HG03025 (cell line): ENCODE results near the gene FOXE1.

Experiments
- ATAC-seq: cut with Tn5 transposase; IDR thresholded peaks from one replicate; pipeline ENCODE4 v1.9.1; 2021; ENCODE audit warnings: mild to moderate bottlenecking, moderate library complexity; ENCODE audit not compliant: unreplicated experiment, low FRiP score

Gene FOXE1

DNA sequence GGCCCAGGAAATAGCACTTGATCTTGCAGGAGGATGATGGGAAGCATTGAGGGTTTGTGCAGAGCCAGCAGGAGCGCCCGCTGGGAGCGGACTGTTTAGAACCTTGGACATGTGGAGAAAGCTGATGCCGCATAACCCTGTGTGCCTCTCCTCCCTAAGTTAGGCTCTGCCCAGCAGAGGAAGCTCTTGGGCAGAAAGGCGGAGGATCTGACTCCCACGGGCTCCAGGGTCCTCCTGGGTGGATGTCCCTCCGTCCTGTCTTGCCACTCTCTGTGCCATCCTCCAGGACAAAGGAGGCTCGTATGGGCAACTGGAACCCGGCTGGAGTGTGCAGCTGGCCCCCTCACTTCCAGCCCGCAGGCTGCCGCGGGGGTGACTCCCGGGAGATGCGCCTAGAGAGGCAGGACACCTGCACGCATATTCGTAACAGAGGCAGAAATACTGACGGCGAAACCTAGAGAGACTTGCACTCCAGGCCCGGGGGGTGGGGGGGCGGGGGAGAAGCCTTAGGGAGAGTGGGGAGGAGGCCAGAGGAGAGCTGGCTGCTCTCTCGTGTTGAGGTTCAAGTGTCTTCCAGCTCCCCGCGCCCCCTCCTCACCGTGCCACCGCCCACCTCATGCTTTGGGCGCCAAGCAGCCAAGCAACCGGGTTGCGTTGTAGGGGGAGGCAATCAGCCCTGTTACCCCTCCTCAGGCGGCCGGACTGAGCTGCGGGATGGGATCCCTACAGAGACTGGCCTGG lies 5.4 kb upstream of the FOXE1 start:
- ATAC-seq, result no peak

DNA sequence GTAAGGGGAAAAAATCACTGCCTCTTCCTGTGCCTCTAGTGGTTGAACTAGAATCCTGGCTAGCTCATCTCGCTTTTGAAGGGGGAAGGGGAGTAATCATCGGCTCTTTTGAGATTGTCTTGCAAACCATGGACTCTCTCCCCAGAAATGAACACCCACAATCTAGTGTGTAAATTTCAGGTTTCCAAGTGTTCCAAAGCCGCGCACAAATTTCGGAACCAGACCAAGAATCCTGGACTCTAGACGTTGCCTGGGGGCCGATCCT lies 4.9 kb upstream of the FOXE1 start:
- ATAC-seq, result no peak

DNA sequence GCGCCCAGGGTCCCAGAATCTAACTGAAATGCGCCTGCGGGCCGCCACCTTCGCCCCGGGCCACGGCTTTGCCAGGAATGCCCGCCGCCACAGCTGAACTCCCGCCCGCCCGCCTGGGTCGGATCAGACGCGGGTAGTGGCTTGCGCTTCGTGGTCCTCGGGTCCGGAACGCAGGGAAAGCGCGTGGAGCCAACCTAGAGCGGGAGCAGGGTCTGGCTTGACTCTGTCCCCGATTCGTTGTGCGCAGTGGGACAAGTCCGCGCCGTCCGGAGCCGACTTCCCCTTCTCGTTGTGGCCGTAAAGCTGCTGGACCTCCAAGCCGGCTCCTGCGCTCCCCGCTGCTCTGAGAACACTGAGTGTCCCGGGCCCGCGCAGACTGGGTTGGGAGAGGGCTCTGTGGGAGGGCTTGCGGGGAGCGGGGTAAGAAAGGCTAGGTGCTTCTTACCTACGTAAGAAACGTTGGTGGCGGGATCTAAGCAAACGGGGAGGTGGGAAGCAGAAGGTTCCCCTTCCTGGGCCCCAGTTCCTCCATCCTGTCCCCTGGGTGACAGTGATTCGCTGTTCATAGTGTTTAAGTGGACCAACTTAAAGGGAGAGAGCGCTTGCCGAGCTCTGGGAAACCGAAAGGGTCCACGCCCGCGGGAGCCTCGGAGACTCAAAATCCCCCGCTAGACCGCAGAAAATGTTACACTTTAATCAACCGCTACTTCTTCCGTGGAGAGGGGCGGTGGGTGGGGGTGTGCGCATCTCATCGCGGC lies 4.4 kb upstream of the FOXE1 start:
- ATAC-seq, result no peak

DNA sequence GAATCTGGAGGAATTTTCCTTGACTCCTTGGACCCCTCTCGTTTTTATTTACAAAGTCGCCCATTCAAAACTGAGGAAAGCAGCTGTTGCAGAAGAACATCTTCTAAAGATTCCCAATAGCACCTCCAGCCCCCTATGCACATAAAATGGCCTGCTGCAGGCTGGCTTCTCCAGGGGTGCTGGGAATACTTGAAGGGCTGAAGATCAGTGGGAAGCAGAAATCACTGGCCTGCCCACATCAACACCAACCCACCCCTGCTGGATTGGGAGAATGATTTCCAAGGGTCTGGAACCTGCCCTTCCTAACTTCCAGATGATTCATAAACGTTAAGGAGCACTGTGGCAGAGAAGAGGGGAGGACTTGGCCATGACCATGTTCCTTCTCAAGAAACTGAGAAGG lies 3.0 kb upstream of the FOXE1 start:
- ATAC-seq, result no peak

DNA sequence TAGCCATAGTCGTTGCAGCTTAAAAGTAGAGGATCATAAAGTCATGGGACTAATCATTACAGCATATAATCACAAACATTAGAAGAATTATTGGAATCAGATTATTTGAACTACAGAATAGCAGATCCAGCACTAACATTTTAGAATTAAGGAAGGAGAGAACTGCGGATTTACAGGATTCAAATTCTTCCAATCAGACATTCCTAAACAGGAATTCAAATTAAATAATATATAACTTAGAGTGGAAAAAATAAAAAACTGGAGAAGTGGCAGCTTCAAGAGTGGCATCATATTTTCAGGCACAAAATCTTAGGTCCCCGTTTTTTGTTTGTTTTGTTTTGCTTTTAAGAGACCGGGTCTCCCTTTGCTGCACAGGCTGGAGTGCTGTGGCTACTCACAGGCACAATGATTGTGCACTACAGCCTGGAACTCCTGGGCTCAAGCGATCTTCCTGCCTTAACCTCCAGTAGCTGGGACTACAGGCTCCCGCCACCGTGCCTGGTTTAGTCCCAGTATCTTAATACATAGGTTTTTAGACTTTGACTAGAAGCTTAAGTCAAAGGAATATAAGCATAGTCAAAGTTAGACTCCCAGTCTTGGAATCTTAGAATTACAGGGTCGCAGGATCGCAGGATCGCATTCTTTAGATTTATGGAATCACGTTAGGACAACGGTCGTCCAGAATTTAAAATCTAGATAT lies 2.1 kb upstream of the FOXE1 start:
- ATAC-seq, result no peak

DNA sequence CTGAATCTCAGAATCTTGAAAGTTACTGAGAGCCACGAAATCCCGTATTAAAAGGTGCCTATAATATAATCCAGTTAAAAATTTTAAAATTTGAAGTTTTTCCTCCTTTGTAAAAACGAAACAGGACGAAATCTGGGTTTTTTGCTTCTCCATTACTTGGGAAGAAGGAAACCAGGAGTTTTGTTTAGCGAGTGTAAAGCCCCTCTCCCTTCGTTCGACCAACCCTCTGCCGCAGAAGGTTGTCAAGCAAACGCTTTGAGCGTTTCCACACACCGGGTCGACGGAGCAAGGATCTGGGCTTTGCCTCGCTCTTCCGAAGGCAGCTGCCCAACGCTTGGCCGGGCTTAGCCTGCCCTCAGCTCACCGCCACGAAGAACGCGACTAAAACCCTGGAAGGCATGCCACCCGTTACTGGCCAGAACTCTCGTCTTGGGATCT lies 1.6 kb upstream of the FOXE1 start:
- no peak for ATAC-seq

DNA sequence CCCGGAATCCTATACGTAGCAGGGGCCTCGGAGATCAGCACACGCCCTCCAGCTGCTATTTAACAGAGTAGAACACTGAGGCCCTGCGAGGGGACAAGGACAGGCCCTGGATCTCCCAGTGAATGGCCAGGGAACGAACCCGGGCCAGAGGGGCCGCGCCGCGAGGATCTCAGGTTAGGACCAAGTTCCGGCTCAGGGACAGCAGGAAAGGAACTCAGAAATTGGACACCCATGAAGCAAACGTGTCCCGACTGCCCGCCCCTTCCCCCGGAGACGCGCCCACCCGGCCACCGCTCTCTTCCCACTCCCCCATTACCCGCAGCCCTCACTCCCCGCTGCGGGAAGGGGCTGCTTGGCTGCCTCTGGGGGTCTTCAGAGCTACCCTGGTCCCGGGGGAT lies 1.0 kb upstream of the FOXE1 start:
- no peak for ATAC-seq

DNA sequence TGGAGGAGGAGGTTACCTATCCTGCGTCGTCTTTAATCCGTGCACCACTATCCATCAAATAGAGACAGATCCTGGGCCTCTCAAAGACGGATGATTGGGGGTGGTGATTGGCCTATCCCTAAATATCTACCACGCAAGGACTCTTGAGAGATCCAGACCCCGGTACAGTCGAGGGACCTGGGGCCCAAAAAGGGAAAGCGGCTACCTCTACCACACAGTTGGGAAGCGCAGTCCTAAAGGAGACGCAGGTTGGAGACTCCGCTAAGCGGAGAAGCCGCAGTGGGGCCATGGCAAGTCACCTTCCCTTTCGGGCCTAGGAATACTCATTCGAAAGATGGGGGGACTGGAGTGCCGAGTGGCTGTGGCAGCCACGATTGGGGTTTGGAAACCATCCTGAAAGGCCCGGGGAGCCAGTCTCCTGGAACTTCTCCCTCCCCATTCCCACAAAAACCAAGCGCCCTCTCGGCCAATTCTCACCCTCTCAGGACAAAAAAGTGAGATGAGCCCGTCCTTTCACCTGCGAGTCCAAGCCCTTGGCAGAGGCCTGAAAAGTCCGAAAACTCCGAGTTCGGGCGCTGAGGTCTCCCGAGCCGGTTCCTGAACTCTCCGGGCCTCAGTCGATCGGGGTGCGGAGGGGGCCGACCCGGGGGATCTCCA lies 499 bp upstream of the FOXE1 start:
- ATAC-seq, result no peak

DNA sequence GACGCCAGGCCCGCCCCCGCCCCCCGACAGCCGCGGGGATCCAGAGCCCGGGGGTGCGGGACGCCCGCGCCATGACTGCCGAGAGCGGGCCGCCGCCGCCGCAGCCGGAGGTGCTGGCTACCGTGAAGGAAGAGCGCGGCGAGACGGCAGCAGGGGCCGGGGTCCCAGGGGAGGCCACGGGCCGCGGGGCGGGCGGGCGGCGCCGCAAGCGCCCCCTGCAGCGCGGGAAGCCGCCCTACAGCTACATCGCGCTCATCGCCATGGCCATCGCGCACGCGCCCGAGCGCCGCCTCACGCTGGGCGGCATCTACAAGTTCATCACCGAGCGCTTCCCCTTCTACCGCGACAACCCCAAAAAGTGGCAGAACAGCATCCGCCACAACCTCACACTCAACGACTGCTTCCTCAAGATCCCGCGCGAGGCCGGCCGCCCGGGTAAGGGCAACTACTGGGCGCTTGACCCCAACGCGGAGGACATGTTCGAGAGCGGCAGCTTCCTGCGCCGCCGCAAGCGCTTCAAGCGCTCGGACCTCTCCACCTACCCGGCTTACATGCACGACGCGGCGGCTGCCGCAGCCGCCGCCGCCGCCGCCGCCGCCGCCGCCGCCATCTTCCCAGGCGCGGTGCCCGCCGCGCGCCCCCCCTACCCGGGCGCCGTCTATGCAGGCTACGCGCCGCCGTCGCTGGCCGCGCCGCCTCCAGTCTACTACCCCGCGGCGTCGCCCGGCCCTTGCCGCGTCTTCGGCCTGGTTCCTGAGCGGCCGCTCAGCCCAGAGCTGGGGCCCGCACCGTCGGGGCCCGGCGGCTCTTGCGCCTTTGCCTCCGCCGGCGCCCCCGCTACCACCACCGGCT lies 1.0 kb downstream of the FOXE1 start:
- ATAC-seq, result no peak

DNA sequence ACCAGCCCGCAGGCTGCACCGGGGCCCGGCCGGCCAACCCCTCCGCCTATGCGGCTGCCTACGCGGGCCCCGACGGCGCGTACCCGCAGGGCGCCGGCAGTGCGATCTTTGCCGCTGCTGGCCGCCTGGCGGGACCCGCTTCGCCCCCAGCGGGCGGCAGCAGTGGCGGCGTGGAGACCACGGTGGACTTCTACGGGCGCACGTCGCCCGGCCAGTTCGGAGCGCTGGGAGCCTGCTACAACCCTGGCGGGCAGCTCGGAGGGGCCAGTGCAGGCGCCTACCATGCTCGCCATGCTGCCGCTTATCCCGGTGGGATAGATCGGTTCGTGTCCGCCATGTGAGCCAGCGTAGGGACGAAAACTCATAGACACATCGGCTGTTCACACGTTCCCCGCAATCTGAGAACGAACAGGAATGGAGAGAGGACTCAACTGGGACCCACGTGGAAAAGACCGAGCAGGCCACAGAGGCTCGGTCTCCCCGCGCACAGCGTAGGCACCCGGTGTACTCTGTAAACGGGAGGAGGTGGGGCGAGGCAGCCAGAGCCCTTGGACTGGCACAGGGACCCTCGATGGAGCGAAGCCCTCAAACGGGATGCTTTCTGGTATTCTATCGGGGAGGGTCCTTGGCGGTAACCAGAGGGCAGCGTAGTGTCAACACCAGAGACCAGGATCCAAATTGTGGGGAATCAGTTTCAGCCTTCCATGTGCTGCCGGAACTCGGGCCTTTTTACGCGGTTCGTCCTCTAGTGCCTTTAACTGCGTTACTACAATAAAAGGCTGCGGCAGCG lies 1.9 kb downstream of the FOXE1 start:
- no peak for ATAC-seq

DNA sequence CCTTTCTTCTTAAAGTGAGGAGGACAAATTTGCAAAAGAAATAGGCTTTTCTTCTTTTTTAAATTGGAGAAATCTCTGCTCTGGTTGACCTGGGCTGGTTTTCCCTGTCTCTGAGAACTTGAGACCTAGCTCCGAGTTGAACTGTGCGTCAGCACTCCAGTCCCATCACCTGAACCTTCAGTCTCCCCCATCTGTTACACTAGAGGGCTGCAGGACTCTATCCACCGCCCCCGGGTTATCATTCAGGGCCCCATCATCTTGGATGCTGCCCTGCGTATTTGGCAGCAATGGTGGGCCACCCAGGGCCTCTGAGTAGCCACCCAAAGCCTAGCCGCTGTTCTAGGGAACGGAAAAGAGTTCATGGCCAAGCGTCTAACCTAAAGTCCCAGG lies 2.5 kb downstream of the FOXE1 start:
- no peak for ATAC-seq

DNA sequence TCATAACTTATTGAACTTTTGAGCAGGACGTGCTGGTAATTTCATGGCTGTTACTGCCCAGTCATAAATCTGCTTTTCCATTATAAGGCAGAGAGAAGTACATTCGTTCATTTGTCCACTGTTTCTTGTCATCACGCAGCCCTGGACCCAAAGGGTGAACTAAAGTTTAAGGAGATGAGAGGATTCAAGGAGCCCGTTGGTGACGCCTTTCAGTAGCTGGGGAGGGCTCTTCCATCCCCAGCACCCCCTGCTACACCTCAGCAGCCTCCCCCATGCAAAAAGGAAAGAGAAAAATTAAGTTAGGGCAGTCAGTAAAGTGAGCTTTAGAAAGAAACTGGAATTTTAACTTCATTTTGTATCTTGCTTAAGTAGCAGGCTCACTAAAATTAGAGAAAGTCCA lies 2.9 kb downstream of the FOXE1 start:
- ATAC-seq, result no peak

DNA sequence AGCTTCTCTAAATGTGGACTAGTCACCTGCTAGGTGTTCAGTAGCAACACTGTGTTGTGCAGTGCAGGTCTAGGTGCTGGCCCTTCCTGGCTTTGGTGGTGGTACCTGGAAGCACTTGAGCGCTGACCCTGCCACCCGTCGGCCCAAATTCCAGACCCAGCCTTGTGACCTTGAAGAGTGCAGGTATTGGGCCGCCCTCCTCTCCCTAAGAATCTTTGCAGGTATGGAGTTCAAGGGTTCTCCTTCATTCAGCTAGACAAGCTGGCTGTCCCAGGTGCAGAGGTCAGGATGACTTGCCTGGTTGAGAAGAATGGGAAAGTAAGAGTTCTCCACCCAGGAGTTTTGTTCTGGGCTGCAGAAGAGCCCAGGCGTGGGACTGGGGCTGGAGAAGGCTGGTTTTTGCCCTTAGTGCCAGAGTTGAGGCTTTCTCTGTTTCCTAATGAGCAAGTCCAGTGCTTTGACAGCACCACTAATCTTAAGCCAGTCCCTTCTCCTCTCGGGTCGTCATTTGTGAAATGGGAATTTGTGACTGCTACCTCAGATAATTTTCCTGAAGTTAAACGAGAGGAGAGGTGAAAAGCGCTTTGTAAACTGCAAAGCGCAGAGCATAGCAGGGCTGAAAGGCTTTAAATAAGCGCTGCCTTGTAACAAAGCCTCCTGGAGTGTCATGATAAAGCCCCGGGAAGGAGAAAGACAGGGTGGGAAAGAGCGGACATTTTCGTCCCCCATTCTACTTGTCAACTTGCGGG lies 4.0 kb downstream of the FOXE1 start:
- ATAC-seq, result no peak

DNA sequence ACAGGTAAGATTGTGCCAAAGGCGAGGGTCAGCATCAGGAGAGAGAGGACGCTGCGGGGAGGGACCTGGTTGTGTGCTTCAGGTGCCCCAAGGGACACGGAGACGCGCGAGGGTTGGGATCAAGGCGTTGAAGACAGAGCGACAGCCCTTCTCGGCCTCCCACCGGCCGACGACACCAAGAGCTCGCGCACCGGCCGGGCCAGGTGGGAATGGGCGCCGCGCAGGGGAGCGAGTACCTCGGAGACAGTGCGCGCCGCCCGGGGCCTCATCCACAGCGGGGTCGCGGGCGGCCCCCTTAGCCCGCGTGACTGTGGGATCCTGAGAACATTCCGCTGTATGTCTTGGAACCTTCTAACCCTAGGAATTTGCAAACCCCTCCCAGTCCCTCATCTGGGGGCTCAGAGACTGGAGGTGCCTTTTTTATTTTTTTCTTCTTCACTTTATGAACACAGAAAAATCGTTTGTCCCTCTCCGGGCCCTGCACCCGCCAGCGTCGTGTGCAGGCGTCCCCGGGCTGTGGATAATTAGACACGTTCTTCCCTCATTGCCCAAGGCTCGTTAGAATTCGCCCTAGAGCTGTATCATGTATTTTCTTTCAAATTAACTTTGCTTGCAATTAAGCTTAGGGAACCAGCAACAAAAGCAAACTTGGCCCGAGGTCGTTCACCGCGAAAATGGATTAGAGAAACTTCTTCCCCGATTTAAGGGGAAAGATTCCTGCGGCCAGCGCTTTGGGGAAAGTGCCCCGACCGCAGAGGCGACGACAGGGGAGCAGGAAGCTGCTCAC lies 4.8 kb downstream of the FOXE1 start:
- no peak for ATAC-seq

DNA sequence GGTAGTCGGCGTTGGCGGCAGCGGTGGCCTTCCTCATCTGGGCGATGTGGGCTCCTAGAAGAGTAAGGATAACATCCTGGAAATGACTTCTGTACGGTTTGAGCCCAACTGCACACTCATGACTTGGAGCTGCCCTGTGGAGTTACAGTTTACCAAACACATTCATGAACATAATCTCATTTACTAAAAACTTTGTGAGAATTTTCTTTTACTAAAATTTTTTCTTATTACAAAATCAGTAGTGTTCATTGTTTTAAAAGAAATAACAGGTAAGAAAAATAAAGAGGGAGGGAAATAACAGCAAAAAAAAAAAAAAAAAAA lies 5.3 kb downstream of the FOXE1 start:
- no peak for ATAC-seq

DNA sequence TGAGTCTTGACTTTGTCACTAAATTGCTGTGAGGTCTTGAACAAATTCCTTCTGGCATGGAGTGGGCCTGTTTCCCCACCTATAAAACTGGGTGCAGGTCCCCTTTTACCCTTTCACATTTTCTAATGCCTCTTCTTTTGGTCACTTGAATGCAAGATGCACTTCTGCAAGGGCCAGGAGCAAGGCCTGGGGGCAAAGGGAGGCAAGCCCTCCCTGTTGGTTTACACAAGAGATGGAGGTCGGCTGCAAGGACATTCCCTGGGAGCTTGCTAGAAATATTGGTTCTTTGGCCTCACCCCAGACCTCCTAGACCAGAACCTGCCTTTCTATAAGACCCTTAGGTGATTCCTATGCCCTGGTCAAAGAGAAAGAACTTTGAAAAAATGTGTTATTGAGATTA lies 5.8 kb downstream of the FOXE1 start:
- no peak for ATAC-seq

DNA sequence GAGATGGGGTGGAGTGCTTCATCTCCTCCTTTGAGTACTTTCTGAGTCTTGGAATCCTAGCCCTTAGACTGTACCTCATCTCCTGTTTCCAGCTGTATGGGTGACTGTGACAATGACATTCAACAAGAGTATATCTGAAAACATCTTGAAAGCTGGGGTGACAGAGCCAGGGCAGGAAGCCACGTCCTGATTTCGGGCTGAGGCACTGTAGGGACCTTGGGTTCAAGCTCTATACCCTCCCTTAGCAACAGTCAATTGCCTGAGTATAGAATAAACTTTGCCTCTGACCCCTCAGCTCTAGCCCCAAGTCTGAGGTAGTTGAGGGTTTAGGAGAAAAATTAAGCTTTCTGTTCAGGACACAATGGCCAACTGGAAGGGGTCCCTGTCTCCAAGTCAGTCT lies 6.3 kb downstream of the FOXE1 start:
- no peak for ATAC-seq

DNA sequence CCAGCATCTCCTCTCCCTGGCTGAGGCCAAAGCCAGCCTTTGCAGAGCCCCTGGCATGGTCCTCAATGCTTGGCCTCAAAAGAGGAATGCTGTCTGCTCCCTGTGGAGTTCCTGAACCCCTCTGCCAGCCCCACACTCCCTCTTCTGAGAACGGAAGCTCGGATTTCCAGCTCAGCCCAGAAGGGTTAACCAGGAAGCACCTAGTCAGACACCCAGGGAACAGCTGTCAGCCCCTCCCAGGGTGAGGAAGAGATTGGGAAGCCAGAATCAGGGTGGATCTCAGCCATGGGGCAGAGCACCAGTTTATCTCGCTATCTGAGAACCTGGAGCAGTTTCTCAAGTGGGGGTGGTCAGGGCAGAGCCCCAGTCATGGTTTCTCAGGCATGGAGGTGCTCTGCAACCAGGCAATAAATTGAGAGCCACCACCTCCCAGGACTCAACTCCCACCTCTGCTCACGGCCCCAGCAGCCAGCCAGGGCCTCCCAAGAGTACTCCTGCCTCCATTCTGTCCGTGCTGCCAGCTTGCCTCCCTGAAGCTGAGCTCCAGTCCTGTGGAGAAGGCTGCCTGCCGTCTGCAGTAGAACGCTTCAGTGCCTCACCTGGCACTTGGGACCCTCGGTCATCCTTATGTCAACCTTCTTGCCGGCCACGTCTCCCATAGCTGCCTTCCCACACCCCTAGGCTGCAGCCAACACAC lies 7.6 kb downstream of the FOXE1 start:
- no peak for ATAC-seq
